Medulla oblongata (tissue), 1 donor: ENCODE data around the gene EIF4H.
"Not testable (repeated sequence)": the region's sequence is repeated elsewhere in the genome, so short reads cannot be mapped to it uniquely, and the experiment has no call there.

ENCODE experiments used
- DNase-seq: peaks from one replicate; pipeline ENCODE4 v3.0.0-alpha.2; 2015; ENCODE audit errors: extremely low spot score

EIF4H gene

DNA sequence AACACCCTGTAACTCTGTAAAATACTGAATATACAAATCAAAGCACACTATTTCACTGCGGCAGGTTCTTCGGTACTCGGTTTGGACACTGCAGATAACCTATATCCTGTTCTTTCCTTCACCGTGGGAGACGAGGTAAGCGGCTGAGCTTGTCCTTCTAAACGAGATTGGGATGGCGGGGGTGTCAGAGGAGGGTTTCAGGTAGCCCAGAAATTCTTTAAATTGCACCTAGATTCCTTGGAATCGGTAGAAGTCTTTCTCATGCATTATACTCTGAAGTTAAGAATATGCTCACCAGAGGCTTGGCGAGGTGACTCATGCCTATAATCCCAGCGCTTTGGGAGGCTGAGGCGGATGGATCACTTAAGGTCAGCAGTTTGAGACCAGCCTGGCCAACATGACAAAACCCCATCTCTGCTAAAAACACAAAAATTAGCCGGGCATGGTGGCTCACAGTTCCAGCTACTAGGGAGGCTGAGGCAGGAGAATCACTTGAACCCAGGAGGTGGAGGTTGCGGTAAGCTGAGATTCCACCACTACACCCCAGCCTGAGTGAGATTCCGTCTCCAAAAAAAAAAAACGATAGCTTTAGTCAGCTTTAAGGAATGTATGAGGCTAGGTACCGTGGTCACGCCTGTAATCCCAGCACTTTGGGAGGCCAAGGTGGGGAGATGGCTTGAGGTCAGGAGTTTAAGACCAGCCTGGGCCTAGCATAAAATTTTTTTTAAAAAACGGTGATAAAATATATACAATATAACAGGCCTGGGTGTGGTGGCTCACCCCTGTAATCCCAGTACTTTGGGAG is 25.6 kb downstream of the EIF4H start:
- no peak for DNase-seq

DNA sequence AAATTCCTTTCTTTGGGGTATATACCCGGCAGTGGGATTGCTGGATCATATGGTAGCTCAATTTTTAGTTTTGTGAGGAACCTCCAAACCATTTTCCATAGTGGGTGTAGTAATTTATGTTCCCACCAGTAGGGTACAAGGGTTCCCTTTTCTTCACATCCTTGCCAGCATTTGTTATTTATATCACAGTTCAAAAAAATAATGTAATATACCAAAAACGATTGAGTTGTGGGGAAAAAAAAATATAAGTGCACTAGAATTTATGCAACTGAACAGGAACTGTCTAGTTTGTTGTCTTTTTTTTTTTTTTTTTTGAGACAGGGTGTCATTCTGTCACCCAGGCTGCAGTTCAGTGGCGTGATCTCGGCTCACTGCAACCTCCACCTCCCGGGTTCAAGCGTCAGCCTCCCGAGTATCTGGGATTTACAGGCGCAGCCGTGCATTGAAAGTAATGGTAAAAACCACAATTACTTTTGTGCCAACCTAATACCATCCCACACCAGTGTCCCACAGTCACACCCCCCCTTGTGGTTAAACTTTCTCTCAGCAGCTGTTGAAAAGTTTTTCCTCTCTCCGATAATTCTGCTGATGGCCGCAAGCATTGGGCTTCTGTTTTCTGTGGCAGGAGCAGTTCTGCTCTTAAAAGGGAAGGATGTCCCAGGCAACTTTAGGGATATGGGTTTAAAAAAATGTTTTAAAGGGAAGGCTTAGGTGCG is 28.8 kb downstream of the EIF4H start:
- peak; percentile 80 for DNase-seq

DNA sequence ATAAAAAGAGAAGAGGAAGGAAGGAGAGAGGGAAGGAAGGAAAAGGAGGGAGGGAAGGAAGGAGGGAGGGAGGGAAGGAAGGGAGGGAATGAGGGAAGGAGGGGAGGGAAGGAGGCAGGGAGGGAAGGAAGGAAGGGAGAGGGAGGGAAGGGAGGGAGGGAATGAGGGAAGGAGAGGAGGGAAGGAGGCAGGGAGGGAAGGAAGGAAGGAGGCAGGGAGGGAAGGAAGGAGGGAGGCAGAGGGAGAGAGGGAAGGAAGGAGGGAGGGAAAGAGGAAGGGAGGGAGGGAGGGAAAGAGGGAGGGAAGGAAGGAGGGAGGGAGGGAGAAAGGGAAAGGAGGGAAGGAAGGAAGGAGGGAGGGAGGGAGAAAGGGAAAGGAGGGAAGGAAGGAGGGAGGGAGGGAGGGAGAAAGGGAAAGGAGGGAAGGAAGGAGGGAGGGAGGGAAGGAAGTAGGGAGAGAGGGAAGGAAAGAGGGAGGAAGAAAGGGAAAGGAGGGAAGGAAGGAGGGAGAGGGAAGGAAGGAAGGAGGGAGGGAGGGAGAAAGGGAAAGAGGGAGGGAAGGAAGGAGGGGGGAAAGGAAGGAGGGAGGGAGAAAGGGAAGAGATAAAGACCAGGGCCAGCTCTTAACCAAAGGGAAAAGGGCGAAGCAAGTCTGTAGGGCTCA is 29.9 kb downstream of the EIF4H start:
- DNase-seq, result no peak

DNA sequence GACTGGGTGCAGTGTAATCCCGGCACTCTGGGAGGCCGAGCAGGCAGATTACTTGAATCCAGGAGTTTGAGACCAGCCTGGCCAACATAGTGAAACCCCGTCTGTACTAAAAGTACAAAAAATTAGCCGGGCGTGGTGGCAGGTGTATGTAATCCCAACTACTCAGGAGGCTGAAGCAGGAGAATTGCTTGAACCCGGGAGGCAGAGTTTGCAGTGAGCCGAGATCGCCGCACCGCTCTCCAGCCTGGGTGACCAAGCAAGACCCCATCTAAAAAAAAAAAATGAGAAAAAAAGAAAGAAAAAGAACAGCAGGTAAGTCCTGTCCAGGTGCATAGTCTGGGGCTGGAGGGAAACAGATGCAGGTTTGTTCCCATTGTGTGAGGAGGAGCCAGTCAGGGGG is 31.9 kb downstream of the EIF4H start:
- DNase-seq, result not testable (repeated sequence)

DNA sequence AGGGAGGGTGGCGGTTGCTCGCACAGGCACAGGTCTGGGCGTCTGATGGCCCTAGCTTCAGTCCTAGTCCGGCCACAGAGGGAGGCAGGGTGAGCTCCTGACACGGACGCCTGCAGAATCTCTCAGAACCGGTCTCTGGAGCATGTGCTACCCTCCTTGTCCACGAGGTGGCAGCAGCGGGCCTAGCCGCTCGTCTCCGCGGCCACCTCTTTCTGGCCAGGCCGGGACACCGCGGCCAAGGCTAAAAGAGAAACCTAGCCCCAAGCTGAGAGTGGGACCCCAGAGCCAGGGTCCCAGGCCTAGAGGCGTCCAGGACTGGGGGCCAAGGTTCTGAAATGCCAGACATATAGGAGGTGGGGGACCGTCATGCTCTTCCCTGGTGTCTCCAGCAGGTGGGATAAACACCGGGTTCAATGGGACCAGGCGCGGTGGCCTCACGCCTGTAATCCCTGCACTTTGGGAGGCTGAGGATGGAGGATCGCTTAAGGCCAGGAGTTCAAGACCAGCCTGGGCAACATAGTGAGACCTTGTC is 32.5 kb downstream of the EIF4H start:
- DNase-seq, result peak; percentile 91

DNA sequence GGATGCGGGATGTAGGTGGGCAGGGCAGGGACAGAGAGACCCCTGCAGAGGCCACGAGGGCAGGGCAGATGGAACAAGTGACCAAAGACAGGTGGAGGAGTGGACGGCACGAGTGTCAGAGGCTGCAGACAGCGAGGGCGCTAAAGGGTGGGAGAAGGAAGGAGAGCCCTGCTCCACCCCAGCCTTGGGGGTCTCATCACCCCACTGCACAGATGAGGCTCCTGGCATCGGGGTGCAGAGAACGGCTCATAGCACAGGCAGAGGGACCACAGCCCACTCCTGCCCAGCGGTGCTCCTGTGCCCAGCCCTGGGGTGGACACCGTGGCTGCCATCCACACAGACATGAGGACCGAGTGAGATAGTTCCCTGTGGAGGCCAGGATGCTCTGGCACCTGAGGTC is 33.4 kb downstream of the EIF4H start:
- no peak for DNase-seq

DNA sequence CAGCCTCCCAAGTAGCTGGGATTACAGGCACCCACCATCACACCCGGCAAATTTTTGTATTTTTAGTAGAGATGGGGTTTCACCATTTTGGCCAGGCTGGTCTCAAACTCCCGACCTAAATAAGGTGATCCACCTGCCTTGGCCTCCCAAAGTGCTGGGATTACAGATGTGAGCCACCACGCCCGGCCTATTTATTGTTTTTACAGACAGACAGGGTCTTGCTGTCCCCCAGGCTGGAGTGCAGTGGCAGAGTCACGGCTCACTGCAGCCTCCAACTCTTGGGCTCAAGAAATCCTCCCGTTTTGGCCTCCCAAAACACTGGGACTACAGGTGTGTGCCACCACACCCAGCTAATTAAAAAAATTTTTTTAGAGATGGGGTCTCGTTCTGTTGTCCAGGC is 34.1 kb downstream of the EIF4H start:
- not testable (repeated sequence) for DNase-seq

DNA sequence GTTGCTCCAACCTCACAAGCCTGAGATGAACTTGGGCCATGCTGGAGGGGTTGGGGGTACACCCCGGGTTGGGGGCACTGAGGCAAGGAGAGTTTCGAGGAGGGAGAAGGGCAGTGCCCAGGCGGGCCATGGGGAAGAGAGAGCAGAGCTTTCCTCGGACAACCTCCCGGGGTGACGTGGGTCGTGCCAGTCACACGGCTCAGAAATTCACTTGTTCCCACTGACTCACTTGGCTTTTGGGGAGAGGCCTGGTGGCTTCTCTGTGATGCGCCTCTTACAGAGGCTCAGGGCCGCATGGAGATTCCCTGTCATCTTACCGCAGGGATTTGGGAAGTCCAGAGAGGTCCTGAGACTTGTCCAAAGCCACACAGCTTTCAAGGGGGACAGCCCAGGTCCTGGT is 38.5 kb downstream of the EIF4H start:
- no peak for DNase-seq

DNA sequence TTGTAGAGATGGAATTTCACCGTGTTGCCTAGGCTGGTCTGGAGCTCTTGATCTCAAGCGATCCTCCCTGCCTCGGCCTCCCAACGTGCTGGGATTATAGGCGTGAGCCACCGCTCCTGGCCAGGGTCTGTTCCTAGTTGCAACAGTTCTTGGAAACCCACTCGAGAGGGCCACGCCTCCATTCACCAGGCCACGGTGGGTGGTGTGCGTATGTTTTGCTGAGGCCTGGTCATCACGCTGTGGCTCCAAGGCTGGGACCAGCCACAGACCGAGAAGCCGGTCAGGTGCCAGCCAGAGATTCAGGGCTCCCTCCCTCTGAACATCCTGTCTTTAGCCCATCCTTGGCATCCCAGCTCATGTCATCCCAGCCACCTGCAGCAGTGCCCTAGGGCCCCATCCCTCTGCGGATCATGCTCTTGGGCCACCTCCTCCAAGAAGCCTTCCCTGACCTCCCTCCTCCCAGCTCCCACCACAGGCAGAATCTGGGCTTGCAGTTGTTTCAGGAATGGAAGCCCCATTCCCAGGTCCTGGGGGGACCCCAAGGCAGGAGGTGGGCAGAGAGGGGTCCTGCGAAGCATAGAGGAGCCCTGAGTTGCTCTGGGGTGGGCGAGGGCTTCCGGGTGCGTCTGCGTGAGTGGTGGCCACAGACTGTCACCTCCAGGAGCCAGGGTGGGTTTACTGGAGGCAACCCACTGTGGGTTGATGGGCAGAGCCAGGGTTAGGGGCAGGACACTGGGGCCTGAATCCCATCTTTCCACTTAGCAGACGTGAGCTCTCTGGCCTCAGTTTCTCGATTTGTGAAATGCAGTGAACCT is 40.9 kb downstream of the EIF4H start:
- DNase-seq, result no peak

DNA sequence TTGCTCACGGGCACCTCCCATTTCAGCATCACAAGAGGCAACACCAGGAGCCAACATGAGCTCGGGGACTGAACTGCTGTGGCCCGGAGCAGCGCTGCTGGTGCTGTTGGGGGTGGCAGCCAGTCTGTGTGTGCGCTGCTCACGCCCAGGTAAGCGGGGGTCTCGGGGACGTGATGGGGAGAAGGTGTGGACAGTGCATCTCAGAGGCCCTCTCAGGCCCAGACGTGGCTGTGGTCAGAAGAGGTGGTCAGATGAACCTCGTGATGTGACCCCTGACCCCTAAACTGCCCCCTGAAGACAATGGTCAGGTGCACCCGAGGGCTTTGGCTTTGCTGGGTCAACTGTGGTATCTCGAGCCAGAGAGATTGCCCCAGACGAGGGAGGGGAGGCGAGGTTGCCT is 41.8 kb downstream of the EIF4H start:
- DNase-seq, result no peak

DNA sequence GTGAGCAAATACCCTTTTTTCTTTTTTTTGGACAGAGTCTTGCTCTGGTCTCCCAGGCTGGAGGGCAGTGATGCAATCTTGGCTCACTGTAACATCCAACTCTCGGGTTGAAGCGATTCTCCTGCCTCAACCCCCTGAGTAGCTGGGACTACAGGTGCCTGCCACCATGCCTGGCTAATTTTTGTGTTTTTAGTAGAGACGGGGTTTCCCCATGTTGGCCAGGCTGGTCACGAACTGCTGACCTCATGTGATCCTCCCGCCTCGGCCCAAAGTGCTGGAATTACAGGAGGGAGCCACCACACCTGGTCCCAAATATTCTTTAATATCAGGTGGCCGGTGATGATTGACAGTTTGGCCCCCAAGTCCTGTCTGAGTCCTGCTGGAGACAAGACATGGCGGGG is 42.2 kb downstream of the EIF4H start:
- no peak for DNase-seq

DNA sequence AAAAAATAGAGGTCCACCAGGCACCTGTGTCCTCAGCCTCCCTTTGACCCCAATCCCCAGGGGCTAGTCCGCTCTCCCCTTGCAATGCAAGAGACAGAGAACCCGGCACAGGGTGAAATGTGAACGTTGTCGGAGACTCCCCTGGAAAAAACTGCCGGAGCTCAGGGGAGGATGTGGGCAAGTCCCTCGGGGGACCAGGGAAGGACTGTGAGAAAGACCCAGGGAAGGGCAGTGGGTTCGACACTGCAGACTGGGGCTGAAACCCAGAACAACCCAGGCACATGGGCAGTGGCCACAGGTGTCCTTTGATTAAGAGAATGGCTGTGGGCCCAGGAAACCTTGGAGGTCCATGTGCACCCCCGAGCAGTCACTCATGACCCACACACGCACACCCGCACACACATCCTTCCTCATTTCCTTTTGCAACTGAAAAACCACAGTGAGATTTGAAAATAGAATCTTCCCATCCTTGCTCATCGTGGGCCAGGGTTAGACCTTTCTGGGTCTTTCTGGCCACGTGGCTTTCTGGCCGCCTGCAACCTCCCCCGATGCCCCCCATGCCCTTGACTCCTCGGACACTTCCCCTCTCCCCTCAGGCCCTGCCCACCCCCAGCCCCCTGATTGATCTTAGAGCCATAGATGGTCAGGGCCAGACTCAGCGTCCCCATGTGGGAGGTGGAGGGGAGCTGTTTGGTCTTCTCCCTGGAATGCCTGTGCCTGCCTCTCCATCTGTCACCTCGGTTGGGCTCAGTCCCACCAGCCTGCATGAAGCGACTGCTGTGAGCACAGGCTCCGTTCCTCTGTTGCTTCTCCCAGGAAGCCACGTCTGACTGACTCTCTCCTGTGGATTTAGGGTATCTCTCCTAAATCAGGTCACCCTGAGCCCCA is 43.5 kb downstream of the EIF4H start:
- DNase-seq, result peak; percentile 72

DNA sequence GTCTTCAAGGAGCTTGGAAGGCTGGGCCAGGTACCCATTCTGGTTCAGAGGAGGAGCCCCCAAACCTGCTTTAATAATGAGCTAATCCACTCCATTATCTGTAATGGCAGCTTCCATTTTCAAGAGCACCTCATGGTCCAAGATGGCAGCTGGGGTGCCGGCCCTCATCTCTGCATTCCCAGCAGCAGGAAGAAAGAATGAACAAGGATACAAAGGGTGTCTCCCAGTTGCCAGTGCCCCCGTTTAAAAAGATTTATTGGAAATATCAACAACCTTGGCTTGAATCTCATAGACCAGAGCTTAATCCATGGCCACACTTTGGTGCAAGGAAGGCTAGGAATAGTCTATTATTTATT is 44.2 kb downstream of the EIF4H start:
- no peak for DNase-seq

DNA sequence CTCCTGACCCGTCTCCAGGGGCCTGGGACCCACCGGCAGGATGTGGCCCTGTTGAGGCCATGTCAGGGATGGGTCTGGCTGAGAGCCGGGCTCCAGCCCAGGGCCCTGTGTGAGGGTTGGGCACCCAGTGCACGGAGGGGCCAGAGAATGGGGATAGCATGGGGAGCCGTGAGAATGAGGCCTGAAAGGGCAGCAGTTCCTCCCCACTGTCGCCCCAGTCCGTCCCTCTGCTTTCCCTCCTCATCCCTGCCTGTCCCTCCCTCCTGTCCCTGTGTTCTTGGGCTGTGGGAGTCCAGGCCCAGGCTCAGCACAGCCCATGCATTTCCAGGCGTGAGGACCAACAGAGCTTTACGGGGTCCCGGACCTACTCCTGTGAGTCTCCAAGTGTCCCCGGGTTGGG is 45.3 kb downstream of the EIF4H start:
- no peak for DNase-seq

DNA sequence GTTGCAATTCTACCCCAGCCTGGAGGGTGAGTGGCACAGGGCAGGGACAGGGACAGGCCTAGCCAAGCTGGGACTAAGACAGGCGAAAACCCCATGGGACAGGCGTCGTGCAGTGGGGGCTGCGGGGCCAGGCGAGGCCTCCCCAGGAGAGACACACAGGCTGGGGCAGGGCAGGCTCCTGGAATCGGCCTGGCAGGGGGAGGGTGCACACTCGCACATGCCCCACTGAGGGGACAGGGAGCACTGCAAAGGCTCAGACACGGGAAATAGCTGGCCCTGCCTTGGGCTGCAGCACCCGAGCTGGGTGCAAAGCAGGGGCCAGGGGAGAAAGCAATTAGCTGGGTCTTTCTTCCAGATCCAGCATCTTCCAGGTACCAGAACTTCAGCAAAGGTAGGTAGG is 46.1 kb downstream of the EIF4H start:
- DNase-seq, result no peak

DNA sequence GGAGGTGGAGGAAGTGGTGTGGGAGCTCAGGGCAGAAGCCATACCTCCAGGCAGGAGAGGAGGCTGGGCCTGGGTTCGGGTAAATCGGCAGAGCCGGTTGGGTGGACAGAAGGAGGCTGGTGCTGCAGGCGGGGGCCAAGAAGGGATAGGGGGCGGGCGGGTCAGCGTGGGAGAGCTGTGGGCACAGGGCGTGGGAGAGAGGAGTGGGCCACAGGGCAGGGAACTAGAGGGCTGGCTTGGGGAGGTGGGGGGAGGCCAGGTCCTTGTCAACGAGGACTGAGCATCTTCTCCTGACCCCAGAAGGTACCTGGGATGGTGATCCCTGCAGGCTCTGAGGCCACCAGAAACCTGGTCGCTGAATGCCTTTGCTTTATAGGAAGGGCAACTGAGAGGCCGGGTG is 47.6 kb downstream of the EIF4H start:
- no peak for DNase-seq

DNA sequence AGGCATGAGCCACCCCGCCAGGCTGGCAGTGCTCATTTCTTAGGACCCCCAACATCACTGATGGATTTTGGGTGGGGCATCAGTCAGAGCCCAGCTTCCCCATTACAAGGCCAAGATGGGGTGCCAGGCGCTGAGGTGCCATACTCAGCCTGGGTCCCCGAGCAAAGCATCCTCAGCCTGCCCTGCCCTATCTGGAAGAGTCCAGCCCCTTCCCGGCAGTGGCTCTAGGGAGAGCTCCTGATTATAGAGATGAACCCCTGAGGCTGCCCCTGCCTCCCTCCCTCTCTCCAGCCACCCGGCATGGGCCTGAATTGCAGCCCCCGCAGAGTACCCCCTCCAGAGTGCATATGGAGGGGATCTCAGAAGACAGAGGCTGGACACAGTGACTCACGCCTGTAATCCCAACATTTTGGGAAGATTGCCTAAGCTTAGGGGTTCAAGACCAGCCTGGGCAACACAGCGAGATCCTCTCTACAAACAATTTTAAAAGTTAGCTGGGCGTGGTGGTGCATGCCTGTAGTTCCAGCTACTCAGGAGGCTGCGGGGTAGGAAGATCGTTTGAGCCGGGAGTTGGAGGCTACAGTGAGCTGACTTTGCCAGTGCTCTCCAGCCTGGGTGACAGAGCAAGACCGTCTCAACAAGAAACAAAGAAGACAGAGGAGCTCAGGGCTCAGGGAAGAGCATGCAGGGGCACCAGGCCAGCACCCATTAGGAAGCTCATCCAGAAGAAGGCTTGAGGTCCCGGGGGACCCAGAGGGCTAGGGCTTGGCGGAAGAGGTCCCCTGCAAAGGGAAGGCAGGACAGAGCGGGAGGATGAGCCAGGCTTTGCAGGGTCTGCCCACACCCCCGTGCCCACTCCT is 48.9 kb downstream of the EIF4H start:
- no peak for DNase-seq

DNA sequence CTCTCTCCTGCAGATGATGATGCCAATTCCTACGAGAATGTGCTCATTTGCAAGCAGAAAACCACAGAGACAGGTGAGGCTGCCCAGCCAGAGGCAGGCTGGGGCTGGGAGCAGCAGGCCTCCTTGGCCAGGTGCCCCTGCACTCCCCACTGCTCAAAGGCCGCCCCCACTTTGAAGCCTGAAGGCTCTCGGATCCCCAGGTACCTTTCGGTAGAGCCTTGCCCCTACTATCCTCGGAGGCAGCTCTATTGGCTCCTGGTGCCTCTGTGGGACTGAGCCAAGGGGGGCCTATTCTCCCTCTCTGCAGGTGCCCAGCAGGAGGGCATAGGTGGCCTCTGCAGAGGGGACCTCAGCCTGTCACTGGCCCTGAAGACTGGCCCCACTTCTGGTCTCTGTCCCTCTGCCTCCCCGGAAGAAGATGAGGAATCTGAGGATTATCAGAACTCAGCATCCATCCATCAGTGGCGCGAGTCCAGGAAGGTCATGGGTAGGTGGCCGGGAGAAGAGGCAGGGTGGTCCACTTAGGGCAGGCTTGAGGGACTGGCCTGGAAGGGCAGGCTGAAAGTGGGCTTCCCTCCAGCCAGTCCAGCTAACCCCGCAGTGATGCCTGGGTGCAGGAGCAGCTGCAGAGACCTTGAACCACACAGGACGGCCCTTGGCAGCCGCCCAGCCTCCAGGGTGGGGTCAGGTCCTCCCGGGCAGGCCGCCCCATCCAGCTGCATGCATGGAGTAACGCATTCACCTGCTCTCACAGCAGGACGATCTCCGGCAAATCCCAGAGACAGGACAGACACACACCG is 49.8 kb downstream of the EIF4H start:
- no peak for DNase-seq

DNA sequence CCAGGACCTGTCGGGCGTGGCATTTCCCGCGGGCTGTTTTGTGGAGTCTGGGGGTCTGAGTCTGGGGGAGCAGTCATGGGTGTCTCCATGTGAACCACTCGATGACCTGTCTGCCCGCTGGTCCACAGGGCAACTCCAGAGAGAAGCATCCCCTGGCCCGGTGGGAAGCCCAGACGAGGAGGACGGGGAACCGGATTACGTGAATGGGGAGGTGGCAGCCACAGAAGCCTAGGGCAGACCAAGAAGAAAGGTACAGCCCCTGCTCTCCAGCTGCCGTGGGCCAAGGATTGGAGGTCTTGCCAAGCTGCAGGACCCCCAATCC is 50.3 kb downstream of the EIF4H start:
- DNase-seq, result no peak
